Effector CD4-positive, alpha-beta T cell (primary cell): ENCODE results near the gene CABP1.

Source experiments
- DNase-seq: peaks from one replicate; pipeline ENCODE4 v3.0.0-alpha.2; 2020

The CABP1 gene

GRCh38 chr12:120631097-120631496 lies 9.3 kb upstream of the CABP1 start:
- no peak for DNase-seq

- DNase-seq, result peak; percentile 20
These were observed 721 bp downstream of the CABP1 start for GRCh38 chr12:120640861-120641833.

- no peak for DNase-seq
These were observed 1.7 kb downstream of the CABP1 start for GRCh38 chr12:120642121-120642520.

GRCh38 chr12:120642826-120643225 lies 2.4 kb downstream of the CABP1 start:
- DNase-seq, result no peak

DNA sequence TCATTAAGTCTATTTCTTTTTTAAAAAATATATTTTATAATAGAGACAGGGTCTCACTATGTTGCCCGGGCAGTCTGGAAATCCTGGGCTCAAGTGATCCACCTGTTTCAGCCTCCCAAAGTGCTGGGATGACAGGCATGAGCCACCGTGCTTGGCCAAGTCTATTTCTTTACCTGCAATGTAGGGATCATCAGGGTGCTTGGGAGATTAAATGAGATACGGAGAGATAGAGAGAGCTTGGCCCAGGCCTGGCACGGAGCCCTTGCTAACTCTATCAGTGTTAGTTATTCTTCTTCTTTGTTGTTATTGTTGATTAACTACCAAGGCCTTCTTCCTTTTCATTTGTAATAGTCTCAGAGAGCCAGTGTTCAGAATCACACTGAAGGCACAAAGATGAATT lies 3.1 kb downstream of the CABP1 start:
- no peak for DNase-seq

DNA sequence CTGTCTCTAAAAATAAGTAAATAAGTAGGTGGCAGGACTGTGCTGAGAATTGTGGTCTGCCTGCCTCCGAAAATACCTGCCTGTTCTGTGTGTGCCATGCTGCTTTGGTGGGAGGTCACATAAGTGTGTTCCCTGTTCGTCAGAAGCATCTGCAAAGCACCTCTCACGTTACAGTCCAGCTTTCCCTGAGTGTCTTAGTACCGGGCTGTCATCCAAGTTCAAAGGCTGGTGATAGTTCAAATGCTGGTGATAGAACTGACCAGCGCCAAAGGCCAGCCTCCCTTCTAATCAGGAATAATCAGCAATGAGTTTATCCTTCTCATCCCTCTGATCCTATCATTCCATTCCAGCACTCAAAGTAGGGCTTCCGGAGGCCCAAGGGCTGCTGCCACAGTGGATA lies 5.6 kb downstream of the CABP1 start:
- no peak for DNase-seq

DNA sequence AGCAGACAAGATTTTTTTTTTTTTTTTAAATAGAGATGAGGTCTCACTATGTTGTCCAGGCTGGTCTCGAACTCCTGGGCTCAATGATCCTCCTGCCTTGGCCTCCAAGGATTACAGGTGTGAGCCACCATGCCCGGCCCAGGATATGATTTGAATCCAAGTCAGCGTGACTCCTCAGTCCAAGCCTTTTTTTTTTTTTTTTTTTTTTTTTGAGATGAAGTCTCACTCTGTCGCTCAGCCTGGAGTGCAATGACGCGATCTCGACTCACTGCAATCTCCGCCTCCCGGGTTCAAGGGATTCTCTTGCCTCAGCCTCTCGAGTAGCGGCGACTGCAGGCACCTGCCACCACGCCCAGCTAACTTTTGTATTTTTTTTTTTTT lies 6.9 kb downstream of the CABP1 start:
- DNase-seq, result no peak

- no peak for DNase-seq
These were observed 9.2 kb downstream of the CABP1 start for GRCh38 chr12:120649442-120650232.

- DNase-seq, result no peak
These were observed 9.8 kb downstream of the CABP1 start for GRCh38 chr12:120650233-120650690.

GRCh38 chr12:120651821-120652220 lies 11.4 kb downstream of the CABP1 start:
- DNase-seq, result no peak

- DNase-seq, result no peak
These were observed 12.4 kb downstream of the CABP1 start for GRCh38 chr12:120652656-120653435.

DNA sequence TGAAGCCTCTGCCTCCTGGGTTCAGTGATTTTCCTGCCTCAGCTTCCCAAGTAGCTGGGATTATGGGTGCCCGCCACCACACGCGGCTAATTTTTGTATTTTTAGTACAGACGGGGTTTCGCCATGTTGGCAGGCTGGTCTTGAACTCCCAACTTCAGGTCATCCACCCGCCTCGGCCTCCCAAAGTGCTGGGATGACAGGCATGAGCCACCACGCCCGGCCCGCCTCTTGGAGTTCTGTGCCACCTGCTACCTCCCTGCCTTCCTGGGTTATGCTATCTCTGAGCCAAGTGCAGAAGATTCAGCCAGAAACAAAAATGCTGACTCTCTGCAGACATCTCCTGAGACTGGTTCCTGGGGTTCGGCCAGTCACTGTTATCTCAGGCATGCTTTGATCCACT lies 13.2 kb downstream of the CABP1 start:
- DNase-seq, result no peak

DNA sequence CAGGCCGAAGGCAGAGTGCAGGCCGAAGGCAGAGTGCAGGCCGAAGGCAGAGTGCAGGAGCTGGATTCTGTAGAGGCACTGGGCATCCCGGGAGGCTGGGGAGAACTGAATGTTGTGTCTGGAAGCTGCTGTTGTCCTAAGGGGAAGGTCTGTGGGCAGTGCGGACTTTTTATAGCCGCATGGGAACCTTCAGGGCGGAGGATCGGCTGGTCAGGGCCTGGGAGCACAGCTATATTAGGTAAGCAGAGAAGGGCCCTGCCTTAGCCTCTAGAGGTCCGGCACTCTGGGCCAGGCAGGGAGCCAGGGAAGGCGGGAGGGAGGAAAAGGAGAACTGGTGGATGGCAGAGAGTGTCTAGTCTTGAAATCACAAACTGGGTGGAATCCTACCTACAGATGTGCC lies 14.2 kb downstream of the CABP1 start:
- DNase-seq, result no peak

DNA sequence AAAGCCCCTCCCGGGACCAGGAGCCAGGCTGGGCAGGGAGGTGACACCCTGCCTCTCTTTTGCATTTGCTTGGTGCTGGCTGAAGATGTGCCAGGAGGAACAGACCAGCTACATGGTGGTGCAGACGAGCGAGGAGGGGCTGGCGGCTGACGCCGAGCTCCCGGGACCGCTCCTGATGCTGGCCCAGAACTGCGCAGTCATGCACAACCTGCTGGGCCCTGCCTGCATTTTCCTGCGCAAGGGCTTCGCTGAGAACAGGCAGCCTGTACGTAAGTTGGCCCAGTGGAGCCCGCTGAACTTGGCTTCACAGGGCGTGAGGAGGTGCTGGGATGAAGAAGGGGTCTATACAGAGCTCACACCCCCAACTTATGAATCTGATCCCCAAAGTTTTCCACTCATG lies 15.6 kb downstream of the CABP1 start:
- DNase-seq, result no peak

DNA sequence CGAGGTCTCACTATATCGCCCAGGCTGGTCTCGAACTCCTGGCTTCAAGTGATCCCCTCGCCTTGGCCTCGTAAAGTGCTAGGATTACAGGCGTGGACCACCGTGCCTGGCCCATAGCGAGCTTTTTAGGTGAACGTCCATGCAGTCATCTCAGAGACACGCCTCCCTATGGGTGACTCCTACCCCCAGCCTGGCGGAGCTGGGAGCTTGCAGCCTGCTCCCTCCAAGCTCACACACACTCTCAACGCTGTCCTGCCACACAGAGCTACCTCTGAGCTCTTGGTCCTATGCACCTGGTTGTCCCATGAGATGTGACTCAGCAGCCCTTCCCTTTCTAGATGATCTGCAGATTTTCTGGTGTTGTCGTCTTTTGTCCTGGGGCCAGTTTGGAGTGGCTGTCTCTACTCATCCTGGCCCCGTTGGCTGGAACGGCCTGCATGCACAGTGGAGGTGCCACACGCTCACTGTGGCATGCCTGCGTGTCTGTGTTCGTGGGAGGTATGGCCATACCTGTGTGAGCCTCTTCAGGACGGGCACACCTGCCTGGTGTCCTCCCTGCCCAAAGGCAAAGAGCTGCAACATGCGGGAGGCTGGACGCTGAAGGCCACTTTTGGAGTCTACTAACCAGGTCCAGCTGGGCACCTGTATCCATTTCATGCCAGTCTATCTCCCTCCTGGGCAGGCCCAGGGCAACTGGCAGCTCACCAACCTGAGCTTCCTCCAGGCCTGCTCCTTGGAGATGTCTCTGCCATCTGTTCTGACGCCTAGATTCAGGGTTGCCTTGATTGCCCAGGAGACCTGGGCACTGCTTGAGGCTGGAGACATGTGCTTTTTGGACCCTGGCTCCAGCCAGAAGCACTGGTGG lies 18.1 kb downstream of the CABP1 start:
- DNase-seq, result no peak

- DNase-seq, result no peak
These were observed 18.7 kb downstream of the CABP1 start for GRCh38 chr12:120659151-120659525.

DNA sequence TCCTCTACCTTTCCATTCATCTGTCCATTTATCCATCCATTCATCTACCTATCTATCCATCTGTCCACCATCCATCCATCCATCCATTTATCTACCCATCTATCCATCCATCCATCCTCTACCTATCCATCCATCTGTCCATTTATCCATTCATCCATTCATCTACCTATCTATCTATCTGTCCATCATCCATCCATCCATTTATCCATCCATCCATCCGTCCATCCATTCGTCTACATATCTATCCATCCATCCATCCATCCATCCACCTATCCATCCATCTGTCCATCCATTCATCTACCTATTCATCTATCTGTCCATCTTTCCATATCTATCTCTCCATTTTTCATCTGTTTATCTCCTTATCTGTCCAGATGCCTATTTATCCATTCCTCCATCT lies 21.0 kb downstream of the CABP1 start:
- DNase-seq, result no peak

DNA sequence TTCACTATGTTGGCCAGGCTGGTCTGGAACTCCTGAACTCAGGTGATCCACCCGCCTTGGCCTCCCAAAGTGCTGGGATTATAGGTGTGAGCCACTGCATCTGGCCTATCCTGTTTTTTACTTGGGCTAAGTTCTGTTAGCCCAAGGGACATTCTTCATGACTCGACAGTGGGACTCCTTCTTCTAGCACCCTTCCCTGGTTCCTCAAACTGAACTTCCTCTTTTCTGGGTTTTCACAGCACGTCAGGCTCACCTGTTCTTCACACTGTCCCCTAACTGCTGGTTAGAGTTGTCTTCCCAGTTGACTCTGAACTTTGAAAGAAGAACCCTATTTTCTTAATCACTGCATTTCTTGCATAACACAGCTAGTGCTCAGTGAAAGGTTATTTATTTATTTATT lies 22.5 kb downstream of the CABP1 start:
- no peak for DNase-seq

DNA sequence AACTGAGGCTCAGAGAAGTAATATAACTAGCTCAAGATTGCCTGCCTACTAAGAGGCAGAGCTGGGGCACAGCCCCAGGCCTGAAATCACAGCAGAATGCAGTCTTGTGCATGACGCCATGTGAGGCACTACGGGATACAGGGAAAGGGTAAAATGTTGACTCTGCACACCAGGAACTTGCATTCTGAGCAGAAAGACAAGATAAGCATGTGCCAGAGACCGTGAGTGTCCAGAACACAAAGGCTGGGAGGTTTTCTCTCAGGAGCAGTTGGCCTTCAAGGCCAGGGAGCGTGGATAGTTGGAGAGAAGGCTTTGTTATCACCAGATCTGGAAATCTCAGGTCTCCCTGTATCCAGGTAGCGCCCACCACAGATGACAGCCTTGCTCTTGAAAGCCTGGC lies 23.3 kb downstream of the CABP1 start:
- no peak for DNase-seq

GRCh38 chr12:120666571-120667390 lies 26.4 kb downstream of the CABP1 start:
- no peak for DNase-seq
